ENCODE data around the gene CMTM6. TPM values are rescaled to one million over a fixed set of nuclear protein-coding genes. Genes with fewer than 3 reads are reported as not detected.

CMTM6 gene
- total RNA-seq, 3 donors from 2014 or later = 40.7 to 58.5 (median 48.4) TPM

- Histone ChIP-seq H3K4me3 (no peak overlapping the region), H3K4me1 (ENCODE audit: low read depth) (peaks cover 11% of the 10 kb centered on the region), H3K9me3 (no peaks in the 10 kb centered on the region), H3K36me3 (ENCODE audit: low read depth) (no peaks in the 10 kb centered on the region)
- ATAC-seq (no peak), DNase-seq (no peak)
- no peak for TF ChIP-seq CTCF (IDR thresholded peaks at IDR 0.05)
- intact Hi-C loops (cut with DNase I, micrococcal nuclease) = loop anchor here in 1 of 2 donors (10.0 kb wide), 1 partner anchor 175 kb away; no protein-coding TSS in a partner anchor
Observed at GRCh38 chr3:32500231-32500630, 2.4 kb downstream of the CMTM6 start.

GRCh38 chr3:32499585-32499984, 3.1 kb downstream of the CMTM6 start:
- no peak for ATAC-seq
- DNase-seq = no peak
- H3K9me3 ChIP-seq = no peaks in the 10 kb centered on the region
- TF ChIP-seq CTCF (IDR thresholded peaks at IDR 0.05) = no peak
- H3K4me3 ChIP-seq = no peak overlapping the region
- H3K36me3 ChIP-seq (ENCODE audit: low read depth) = no peaks in the 10 kb centered on the region
- intact Hi-C loops (cut with DNase I, micrococcal nuclease) = no loop called here
- peaks cover 11% of the 10 kb centered on the region for H3K4me1 ChIP-seq (ENCODE audit: low read depth)

- Histone ChIP-seq H3K4me3 (no peak overlapping the region), H3K9me3 (no peaks in the 10 kb centered on the region), H3K36me3 (ENCODE audit: low read depth) (no peaks in the 10 kb centered on the region), H3K4me1 (ENCODE audit: low read depth) (peaks cover 11% of the 10 kb centered on the region)
- DNase-seq (no peak), ATAC-seq (no peak)
- no peak for TF ChIP-seq CTCF (IDR thresholded peaks at IDR 0.05)
- intact Hi-C loops (cut with DNase I, micrococcal nuclease) = no loop called here
Observed at GRCh38 chr3:32498992-32499391, 3.7 kb downstream of the CMTM6 start.

- no peak for TF ChIP-seq CTCF (IDR thresholded peaks at IDR 0.05)
- Histone ChIP-seq H3K36me3 (ENCODE audit: low read depth) (no peaks in the 10 kb centered on the region), H3K9me3 (no peaks in the 10 kb centered on the region), H3K4me1 (ENCODE audit: low read depth) (peaks cover 16% of the 10 kb centered on the region), H3K4me3 (no peak overlapping the region)
- intact Hi-C loops (cut with DNase I, micrococcal nuclease) = no loop called here
- DNase-seq (no peak), ATAC-seq (no peak)
Observed at GRCh38 chr3:32498252-32498651, 4.4 kb downstream of the CMTM6 start.

- H3K36me3 ChIP-seq (ENCODE audit: low read depth) = no peaks in the 10 kb centered on the region
- H3K4me1 ChIP-seq (ENCODE audit: low read depth) = peaks cover 16% of the 10 kb centered on the region
- ATAC-seq (peak; percentile 13), DNase-seq (no peak)
- intact Hi-C loops (cut with DNase I, micrococcal nuclease) = no loop called here
- TF ChIP-seq CTCF (IDR thresholded peaks at IDR 0.05) = no peak
- no peak overlapping the region for H3K4me3 ChIP-seq
- H3K9me3 ChIP-seq = no peaks in the 10 kb centered on the region
Observed at GRCh38 chr3:32495609-32496008, 7.0 kb downstream of the CMTM6 start.

- H3K4me1 ChIP-seq (ENCODE audit: low read depth) = peaks cover 16% of the 10 kb centered on the region
- H3K36me3 ChIP-seq (ENCODE audit: low read depth) = no peaks in the 10 kb centered on the region
- ATAC-seq (peak; percentile 60), DNase-seq (no peak)
- TF ChIP-seq CTCF (IDR thresholded peaks at IDR 0.05) = no peak
- intact Hi-C loops (cut with DNase I, micrococcal nuclease) = no loop called here
- no peak overlapping the region for H3K4me3 ChIP-seq
- no peaks in the 10 kb centered on the region for H3K9me3 ChIP-seq
Observed at GRCh38 chr3:32495085-32495484, 7.6 kb downstream of the CMTM6 start.
